A549 (cell line): ENCODE measurements around the gene RBKS.

Experiments used
- SMC3 ChIP-seq: fragments of >200 bp; sonication (Bioruptor Twin); formaldehyde crosslinking; IDR thresholded peaks from 3 replicates; pipeline ENCODE4 v1.6.1; 2018; ENCODE audit warnings: inconsistent platforms
- TP53 ChIP-seq: fragments of 250-450 bp; sonication (Bioruptor Pico); IDR thresholded peaks from 2 replicates; pipeline ENCODE4 v1.5.0; 2021; ENCODE audit warnings: mild to moderate bottlenecking, moderate library complexity
- TF ChIP-seq, protein P1 (sequence below): fragments of 250-450 bp; sonication (Bioruptor Pico); IDR thresholded peaks from 2 replicates; pipeline ENCODE4 v1.5.0; 2021; ENCODE audit warnings: mild to moderate bottlenecking, moderate library complexity, borderline replicate concordance
- TF ChIP-seq, protein P2 (sequence below): fragments of 450-650 bp; IDR thresholded peaks from 2 replicates; pipeline ENCODE4 v1.6.1; 2014; ENCODE audit warnings: antibody characterized with exemption
- TF ChIP-seq, protein P3 (sequence below): fragments of >200 bp; sonication (Bioruptor Twin); formaldehyde crosslinking; IDR thresholded peaks from 3 replicates; pipeline ENCODE4 v1.5.1; 2016

DNA sequence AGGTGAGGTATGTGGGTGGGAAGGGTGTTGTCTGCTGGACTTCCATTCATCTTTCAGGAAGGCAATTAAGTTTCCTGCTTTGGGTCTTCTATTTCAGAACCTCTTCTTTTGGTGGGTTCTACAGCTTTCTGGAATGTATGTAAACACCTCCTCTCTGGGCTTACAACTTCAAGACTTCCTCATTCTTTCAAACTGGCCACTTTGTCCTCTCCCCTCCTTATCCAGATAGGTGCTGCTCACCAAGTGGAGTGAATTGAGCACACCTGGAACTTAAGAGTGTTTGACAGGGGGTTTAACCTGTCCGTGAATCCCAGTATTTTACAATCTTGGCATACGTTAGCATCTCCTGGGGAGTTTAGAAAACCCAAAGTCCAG is 123.9 kb downstream of the RBKS start:
- TF ChIP-seq TP53 (no peak), SMC3 (no peak)
- TF ChIP-seq, protein P1, sequence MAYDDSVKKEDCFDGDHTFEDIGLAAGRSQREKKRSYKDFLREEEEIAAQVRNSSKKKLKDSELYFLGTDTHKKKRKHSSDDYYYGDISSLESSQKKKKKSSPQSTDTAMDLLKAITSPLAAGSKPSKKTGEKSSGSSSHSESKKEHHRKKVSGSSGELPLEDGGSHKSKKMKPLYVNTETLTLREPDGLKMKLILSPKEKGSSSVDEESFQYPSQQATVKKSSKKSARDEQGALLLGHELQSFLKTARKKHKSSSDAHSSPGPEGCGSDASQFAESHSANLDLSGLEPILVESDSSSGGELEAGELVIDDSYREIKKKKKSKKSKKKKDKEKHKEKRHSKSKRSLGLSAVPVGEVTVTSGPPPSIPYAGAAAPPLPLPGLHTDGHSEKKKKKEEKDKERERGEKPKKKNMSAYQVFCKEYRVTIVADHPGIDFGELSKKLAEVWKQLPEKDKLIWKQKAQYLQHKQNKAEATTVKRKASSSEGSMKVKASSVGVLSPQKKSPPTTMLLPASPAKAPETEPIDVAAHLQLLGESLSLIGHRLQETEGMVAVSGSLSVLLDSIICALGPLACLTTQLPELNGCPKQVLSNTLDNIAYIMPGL (CRISPR knock-in tag): no peak
- TF ChIP-seq, protein P2, sequence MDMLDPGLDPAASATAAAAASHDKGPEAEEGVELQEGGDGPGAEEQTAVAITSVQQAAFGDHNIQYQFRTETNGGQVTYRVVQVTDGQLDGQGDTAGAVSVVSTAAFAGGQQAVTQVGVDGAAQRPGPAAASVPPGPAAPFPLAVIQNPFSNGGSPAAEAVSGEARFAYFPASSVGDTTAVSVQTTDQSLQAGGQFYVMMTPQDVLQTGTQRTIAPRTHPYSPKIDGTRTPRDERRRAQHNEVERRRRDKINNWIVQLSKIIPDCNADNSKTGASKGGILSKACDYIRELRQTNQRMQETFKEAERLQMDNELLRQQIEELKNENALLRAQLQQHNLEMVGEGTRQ: no peak
- TF ChIP-seq, protein P3, sequence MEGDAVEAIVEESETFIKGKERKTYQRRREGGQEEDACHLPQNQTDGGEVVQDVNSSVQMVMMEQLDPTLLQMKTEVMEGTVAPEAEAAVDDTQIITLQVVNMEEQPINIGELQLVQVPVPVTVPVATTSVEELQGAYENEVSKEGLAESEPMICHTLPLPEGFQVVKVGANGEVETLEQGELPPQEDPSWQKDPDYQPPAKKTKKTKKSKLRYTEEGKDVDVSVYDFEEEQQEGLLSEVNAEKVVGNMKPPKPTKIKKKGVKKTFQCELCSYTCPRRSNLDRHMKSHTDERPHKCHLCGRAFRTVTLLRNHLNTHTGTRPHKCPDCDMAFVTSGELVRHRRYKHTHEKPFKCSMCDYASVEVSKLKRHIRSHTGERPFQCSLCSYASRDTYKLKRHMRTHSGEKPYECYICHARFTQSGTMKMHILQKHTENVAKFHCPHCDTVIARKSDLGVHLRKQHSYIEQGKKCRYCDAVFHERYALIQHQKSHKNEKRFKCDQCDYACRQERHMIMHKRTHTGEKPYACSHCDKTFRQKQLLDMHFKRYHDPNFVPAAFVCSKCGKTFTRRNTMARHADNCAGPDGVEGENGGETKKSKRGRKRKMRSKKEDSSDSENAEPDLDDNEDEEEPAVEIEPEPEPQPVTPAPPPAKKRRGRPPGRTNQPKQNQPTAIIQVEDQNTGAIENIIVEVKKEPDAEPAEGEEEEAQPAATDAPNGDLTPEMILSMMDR: no peak
